Peyer's patch (tissue), 4 donors: Measurements from ENCODE around the gene TOP2B. TPM values are rescaled to one million over a fixed set of nuclear protein-coding genes. Genes with fewer than 3 reads are reported as not detected.

Source experiments
- DNase-seq, 3 donors: peaks; one replicate each; pipeline ENCODE4 v3.0.0-alpha.2; 2017 to 2019
- H3K27ac ChIP-seq, 4 donors: fragments of 200-600 bp; sonication (generic); one replicate each; pipeline ENCODE4 v1.5.1; 2016 to 2019
- H3K27me3 ChIP-seq, 2 donors: fragments of 200-600 bp; sonication (generic); one replicate each; pipeline ENCODE4 v1.5.1; 2019
- H3K36me3 ChIP-seq, 3 donors: fragments of 200-600 bp; sonication (generic); one replicate each; pipeline ENCODE4 v1.5.1; 2016 to 2019
- H3K4me1 ChIP-seq, 4 donors: fragments of 200-600 bp; sonication (generic); one replicate each; pipeline ENCODE4 v1.5.1; 2016 to 2019
- H3K4me3 ChIP-seq, 4 donors: fragments of 200-600 bp; sonication (generic); 1 replicate in 3 of 4; 2 replicates in 1 of 4; pipeline ENCODE4 v1.5.1; 2016 to 2019; ENCODE audit warnings: mild to moderate bottlenecking in 1 of 4
- H3K9me3 ChIP-seq, 4 donors: fragments of 200-600 bp; sonication (generic); one replicate each; pipeline ENCODE4 v1.5.1; 2016 to 2019; ENCODE audit warnings: mild to moderate bottlenecking in 1 of 4
- POLR2A ChIP-seq, 2 donors: fragments of 450-650 bp; IDR thresholded peaks; one replicate each; pipeline ENCODE4 v1.5.1; 2017; ENCODE audit warnings: antibody characterized with exemption in 2 of 2, mild to moderate bottlenecking in 2 of 2, moderate library complexity in 2 of 2
- total RNA-seq, 4 donors: library from RNA; depleted of rRNA; stranded (reverse); fragments of >200 nt; gene quantifications; one replicate each; pipeline ENCODE4 v1.1.0, GENCODE V29; 2016
- TF ChIP-seq, protein P1 (sequence below), 6 experiments: fragments of 450-650 bp in 4 of 6; fragments of 200-600 bp in 2 of 6; sonication (generic) in 1 of 6; IDR thresholded peaks; one replicate each; pipeline ENCODE4 v1.5.1; 2017 to 2019; ENCODE audit warnings: antibody characterized with exemption in 6 of 6, mild to moderate bottlenecking in 3 of 6, moderate library complexity in 1 of 6

The TOP2B gene
- total RNA-seq, 4 donors from 2014 or later, result 70.4 to 198 (median 73.8) TPM

DNA sequence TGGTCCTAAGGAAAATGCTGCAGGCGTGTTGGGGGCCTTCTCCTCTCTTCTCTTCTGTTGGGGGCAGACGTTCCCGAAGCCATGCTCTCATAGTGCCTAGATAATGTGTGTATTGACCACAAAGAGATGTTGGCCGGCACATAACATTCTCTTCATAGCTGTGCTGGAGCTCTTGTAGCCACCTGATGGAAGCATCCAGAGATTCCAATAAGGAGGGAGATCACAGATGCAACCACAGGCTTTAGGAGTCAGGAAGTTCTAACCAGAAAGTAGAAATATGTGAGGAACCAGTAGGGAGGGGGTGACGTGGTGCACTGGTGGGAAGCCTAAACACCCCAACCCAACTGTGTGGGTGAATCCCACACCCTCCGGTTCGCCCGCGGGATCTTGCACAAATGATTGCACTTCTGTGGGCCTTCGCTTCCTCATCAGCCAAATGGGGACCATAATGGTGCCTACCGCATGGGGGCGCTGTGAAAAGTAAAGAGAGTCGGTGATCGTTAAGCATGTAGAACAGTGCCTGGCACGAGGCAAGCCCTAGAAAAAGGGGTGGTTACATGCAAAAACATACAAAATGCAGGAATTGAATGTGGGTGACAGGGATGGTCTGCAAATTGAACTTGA, 87.8 kb downstream of the TOP2B start:
- no peak for DNase-seq
- Histone ChIP-seq H3K4me3 (no peak overlapping the region), H3K9me3 (no peaks in the 10 kb centered on the region), H3K27ac (no peak overlapping the region), H3K4me1 (peaks cover 0 to 6% (median 0%) of the 10 kb centered on the region in 4 donors), H3K27me3 (no peaks in the 10 kb centered on the region), H3K36me3 (peaks cover 0 to 3% (median 0%) of the 10 kb centered on the region in 3 donors)
- TF ChIP-seq, protein P1, sequence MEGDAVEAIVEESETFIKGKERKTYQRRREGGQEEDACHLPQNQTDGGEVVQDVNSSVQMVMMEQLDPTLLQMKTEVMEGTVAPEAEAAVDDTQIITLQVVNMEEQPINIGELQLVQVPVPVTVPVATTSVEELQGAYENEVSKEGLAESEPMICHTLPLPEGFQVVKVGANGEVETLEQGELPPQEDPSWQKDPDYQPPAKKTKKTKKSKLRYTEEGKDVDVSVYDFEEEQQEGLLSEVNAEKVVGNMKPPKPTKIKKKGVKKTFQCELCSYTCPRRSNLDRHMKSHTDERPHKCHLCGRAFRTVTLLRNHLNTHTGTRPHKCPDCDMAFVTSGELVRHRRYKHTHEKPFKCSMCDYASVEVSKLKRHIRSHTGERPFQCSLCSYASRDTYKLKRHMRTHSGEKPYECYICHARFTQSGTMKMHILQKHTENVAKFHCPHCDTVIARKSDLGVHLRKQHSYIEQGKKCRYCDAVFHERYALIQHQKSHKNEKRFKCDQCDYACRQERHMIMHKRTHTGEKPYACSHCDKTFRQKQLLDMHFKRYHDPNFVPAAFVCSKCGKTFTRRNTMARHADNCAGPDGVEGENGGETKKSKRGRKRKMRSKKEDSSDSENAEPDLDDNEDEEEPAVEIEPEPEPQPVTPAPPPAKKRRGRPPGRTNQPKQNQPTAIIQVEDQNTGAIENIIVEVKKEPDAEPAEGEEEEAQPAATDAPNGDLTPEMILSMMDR (IDR thresholded peaks at IDR 0.05), result no peak
- no peak for TF ChIP-seq POLR2A (IDR thresholded peaks at IDR 0.05)

DNA sequence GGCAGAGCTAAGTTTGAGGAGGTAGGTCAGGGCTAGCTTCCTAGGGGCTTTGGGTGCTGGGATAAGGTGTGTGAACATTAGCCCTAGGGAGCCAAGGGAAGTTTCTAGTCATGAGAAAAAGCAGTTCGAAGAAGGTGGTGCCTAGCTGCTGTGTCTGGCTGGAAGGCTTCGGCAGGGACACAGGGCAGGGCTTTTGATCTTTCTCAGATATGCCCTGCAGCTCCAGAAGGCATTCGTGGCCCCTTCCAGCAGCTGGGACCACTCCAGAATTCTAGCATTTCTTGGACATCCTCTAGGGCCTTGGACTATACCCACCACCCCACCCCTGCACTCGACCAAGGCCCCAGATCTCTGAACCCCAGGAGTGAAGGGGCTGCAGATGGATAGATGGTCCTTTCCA, 88.6 kb downstream of the TOP2B start:
- Histone ChIP-seq H3K4me1 (peaks cover 0 to 6% (median 0%) of the 10 kb centered on the region in 4 donors), H3K4me3 (no peak overlapping the region), H3K27ac (no peak overlapping the region), H3K36me3 (peaks cover 0 to 2% (median 0%) of the 10 kb centered on the region in 3 donors), H3K9me3 (no peaks in the 10 kb centered on the region), H3K27me3 (no peaks in the 10 kb centered on the region)
- no peak for TF ChIP-seq POLR2A (IDR thresholded peaks at IDR 0.05)
- TF ChIP-seq, protein P1 (IDR thresholded peaks at IDR 0.05), result no peak
- DNase-seq, result no peak

DNA sequence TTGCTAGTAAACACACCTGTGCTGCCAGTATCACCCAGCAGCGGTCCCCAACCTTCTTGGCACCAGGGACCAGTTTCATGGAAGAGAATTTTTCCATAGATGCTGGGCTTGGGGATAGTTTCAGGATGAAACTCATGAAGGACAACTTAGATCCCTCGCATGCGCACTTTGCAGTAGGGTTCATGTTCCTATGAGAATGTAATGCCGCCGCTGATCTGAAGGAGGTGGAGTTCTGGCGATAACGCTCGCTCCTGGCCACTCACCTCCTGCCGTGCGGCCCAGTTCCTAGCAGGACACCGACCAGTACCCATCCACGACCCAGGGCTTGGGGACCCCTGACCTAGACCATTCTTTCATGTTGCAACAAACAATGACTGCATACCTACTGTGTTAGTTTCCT, 89.7 kb downstream of the TOP2B start:
- no peak for TF ChIP-seq POLR2A (IDR thresholded peaks at IDR 0.05)
- TF ChIP-seq, protein P1 (IDR thresholded peaks at IDR 0.05), result no peak
- H3K9me3 ChIP-seq, result no peaks in the 10 kb centered on the region
- H3K27me3 ChIP-seq, result no peaks in the 10 kb centered on the region
- H3K4me1 ChIP-seq, result peaks cover 0 to 6% (median 0%) of the 10 kb centered on the region in 4 donors
- no peak for DNase-seq
- no peaks in the 10 kb centered on the region for H3K36me3 ChIP-seq
- H3K4me3 ChIP-seq, result no peak overlapping the region
- no peak overlapping the region for H3K27ac ChIP-seq

DNA sequence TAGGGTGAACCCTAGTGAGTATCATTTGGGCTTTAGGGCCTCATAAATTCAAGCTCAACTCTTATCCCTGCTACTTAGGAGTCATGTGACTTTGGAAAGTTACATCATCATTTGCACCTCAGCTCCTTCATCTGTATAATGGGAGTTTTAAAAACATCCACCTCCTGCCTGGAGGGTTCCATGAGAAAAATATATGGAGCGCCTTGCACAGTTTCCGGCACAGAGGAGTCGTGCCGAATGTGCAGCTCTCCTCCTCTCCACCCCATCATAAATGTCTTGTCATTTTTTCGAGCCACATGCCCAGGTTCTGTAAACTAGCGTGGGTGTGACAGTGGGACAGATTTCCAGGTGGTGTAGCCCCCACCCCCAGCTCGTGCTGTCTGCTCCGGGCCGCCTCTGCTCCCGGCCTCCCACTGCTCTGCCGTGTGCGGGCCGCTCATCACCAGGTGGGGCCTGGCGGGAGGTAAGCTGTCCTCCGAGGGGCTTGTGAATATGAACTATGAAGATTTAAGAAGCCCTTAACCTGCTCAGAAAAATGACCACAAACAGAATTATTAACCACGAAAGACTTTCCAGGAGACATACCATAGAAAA, 90.4 kb downstream of the TOP2B start:
- peaks cover 0 to 6% (median 0%) of the 10 kb centered on the region in 4 donors for H3K4me1 ChIP-seq
- no peaks in the 10 kb centered on the region for H3K27me3 ChIP-seq
- H3K27ac ChIP-seq, result no peak overlapping the region
- TF ChIP-seq POLR2A (IDR thresholded peaks at IDR 0.05), result no peak
- TF ChIP-seq, protein P1 (IDR thresholded peaks at IDR 0.05), result no peak
- no peaks in the 10 kb centered on the region for H3K9me3 ChIP-seq
- H3K36me3 ChIP-seq, result no peaks in the 10 kb centered on the region
- H3K4me3 ChIP-seq, result no peak overlapping the region
- no peak for DNase-seq

DNA sequence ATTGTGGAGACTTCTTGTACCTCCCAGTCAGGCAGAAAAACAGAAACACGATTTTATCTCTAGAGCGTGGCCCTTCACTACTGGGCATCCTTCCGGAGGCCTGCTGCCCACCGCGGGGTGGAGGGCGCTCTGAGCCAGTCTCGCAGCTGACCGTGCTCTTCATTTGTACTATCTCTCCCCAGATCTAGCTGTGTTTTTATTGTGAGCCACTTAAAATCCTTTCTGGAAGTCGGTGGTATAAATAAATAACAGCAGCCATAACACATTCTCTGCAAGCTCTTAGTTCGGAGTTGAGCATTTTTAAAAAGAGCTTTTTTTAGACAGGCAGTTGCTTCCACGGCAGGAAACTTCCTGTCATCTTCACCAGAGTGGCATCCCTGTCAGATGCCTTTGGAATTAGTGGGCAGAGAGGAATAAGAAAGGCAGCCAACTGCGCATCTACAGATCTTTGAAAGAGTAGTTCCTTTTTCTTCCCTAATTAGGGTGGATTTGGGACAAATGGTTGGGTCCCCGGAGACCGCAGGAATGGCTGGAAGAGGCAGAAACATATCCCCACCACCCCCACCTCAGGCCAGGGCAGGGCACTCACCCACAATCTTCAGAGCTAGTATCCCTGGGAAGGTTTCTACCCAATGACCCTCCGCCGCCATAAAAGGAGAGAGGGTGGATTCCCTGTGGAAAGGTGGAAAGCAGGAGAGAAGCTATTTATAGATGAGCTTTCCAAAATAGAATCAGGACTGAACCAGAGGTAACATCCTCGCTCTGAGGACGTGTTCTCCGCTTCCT, 91.1 kb downstream of the TOP2B start:
- no peak for TF ChIP-seq POLR2A (IDR thresholded peaks at IDR 0.05)
- TF ChIP-seq, protein P1 (IDR thresholded peaks at IDR 0.05), result no peak
- peaks cover 0 to 6% (median 0%) of the 10 kb centered on the region in 4 donors for H3K4me1 ChIP-seq
- H3K4me3 ChIP-seq, result no peak overlapping the region
- no peaks in the 10 kb centered on the region for H3K36me3 ChIP-seq
- no peaks in the 10 kb centered on the region for H3K9me3 ChIP-seq
- H3K27ac ChIP-seq, result no peak overlapping the region
- no peaks in the 10 kb centered on the region for H3K27me3 ChIP-seq
- no peak for DNase-seq
